Activated CD4-positive, alpha-beta T cell treated with anti-CD3 and anti-CD28 coated beads, Interleukin-10, Interleukin-2, amounts not matched to agents 100 ng/mL and 50 ng/mL, durations not matched to agents 16 hours and 8 hours (primary cell): ENCODE results near the gene PSPH.
"Not testable (repeated sequence)": the region's sequence is repeated elsewhere in the genome, so short reads cannot be mapped to it uniquely, and the experiment has no call there.

Source experiments
- DNase-seq: peaks from one replicate; pipeline ENCODE4 v3.0.0-alpha.2; 2020

The PSPH gene

DNA sequence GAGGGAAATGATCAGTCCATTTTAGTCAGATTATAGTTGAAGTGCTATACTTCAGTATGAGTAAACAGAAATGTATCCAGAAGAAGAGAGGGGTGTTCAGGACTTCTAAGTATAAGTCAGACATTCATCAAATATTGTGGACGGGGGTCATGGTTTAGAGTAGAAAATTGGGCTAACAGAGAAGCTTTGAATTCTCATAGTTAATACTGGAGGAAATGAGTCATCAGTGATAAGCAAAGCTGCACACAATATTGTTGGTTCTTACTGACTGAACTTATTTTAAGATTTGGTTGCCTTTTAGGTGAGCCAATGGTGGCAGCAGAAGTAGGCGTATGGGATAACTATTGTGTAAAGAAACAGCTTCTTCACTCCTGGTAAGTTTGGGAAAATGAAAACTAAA, 11.1 kb upstream of the PSPH start:
- DNase-seq, result peak; percentile 36

DNA sequence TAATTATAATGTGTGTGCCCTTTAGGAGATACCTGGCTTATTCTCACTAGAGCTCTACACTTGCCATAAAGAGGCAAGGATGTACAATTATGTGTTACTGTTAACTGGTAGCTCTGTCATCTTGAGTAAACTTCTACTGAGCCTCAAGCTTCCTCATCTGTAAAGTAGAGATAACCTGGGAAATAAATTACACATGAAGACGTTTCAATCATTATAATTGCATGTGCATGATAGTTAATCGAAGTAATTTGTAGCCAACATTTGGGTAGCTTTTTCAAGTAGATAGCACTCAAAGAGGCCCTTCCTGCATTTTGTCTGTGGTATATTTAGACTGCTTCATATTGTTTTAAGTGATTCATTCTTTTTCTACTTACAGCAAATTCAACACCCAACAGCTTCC, 2.7 kb upstream of the PSPH start:
- no peak for DNase-seq

DNA sequence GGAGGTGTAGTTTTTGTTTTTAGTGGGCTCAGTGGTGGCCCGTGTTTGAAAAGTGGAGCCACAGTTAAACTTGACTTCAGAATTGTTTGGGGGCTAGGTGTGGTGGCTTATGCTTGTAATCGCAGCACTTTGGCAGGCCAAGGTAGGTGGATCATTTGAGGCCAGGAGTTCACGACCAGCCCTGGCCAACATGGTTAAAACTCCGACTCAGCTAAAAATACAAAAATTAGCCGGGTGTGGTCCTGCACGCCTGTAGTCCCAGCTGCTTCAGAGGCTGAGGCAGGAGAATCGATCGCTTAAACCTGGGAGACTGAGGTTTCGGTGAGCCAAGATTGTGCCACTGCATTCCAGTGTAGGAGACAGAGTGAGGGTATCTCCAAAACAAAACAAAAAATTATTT, 2.1 kb upstream of the PSPH start:
- DNase-seq, result no peak

DNA sequence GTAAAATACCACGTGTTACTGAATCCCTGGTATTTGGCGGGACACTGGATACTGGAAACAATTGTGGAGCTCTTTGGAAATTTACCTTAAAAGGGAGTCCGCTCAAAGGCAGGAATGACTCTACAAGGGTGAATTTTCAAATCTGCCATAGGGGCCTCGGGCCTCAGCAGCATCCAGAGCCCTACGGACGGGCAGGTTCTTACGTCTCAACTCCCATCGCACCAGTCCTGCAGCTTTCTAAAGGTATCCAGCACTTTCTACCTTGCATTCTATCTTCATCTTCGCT, 248 bp downstream of the PSPH start:
- DNase-seq, result no peak

DNA sequence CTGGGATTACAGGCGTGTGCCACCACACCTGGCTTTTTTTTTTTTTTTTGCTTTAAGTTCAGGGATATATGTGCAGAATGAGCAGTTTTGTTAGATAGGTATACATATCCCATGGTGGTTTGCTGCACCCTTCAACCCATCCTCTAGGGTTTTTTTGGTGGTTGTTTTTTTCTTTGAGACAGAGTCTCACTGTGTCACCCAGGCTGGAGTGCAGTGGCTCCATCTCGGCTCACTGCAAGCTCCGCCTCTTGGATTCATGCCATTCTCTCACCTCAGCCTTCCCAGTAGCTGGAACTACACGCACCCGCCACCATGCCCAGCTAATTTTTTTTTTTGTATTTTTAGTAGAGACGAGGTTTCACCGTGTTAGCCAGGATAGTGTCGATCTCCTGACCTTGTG, 2.5 kb downstream of the PSPH start:
- peak; percentile 4 for DNase-seq

DNA sequence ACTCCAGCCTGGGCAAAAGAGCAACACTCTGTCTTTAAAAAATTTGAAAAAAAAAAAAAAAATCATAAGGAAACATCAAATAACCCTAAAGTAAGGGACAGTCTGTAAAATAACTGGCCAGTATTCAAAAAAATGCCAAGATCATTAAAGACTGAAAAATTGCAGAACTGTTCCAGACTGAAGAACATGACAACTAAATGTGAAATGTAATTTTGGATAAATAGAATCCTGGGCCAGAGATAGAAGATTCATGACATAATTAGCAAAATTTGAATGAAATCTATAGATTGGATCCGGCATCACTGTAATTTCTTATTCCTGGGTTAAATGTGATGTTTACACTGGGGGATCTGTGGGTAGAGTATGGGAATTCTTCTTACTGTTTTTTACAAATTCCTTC, 3.0 kb downstream of the PSPH start:
- no peak for DNase-seq

DNA sequence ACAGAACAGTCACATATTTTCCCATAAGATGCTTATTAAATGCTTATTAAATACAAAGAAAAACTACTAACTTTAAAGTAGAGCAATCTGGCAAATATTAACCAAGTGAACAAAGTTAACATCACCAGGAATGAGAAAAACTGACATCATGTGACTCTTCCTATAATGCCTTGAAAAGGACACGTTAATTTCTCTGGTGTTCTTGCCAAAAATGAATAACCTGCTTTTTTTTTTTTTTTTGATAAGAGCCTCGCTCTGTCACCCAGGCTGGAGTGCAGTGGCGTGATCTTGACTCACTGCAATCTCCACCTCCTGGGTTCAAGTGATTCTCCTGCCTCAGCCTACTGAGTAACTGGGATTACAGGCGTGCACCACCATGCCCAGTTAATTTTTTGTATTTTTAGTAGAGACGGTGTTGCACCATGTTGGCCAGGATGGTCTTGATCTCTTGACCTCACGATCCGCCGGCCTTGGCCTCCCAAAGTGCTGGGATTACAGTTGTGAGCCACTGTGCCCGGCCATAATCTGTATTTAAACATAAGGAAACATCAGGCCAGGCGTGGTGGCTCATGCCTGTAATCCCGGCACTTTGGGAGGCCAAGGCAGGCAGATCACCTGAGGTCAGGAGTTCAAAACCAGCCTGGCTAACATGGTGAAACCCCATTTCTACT, 3.7 kb downstream of the PSPH start:
- DNase-seq, result not testable (repeated sequence)

DNA sequence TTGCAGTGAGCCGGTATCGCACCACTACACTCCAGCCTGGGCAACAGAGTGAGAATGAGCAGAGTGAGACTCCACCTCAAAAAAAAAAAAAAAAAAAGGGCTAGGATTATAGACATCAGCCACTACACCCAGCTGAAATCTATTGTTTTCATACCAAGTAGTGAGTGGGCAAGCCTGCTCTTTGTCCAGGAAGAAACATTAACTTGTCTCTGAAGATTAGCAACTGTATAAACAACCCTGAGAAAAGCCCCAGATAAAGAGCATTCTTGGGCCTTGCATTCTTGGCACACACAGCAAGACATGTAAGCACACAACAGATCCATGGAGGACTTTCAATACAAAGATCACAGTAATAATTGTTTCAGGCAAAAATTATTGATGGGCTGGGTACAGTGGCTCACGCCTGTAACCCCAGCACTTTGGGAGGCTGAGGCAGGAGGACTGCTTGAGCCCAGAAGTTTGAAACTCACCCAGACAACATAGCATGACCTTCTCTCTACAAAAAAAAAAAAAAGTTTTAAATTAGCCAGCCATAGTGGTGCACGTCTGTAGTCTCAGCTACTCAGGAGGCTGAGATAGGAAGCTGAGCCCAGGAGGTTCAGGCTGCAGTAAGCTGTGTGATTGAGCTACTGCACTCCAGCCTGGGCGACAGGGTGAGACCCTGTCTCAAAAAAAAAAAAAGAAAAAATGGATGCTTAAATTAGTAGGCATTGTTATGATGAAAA, 4.4 kb downstream of the PSPH start:
- no peak for DNase-seq

DNA sequence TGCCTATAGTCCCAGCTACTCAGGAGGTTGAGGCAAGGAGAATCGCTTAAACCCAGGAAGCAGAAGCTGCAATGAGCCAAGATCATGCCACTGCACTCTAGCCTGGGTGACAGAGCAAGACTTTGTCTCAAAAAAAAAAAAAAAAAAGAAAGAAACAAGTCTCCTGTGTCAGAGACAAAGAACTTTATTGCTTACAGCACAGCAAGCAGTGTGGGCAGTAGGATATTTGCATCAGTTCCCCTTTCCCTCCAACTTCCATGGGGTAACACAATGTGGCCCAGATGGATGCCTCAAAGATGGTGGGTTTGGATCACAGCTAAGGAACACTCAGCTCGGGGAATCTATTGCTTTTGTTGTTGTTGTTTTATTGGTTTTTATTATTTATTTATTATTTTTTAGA, 5.5 kb downstream of the PSPH start:
- DNase-seq, result not testable (repeated sequence)

DNA sequence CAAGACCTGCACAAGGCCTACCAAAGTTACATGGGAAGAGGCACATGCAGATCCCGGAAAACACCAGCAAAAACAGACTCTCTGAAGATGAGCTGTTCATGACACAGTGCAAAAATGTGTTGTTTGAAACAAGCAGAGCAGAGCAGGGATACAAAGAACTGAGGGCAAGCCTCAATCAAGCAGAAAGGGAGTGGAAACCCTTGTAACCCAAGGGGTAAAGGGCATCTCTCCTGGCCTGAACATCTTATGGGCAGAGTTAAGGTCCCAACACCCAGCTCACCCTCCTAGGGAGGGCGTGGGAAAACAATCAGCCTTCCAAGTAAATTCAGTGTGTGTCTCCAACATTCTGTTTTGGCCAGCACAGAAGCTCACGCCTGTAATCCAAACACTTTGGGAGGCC, 10.5 kb downstream of the PSPH start:
- no peak for DNase-seq

DNA sequence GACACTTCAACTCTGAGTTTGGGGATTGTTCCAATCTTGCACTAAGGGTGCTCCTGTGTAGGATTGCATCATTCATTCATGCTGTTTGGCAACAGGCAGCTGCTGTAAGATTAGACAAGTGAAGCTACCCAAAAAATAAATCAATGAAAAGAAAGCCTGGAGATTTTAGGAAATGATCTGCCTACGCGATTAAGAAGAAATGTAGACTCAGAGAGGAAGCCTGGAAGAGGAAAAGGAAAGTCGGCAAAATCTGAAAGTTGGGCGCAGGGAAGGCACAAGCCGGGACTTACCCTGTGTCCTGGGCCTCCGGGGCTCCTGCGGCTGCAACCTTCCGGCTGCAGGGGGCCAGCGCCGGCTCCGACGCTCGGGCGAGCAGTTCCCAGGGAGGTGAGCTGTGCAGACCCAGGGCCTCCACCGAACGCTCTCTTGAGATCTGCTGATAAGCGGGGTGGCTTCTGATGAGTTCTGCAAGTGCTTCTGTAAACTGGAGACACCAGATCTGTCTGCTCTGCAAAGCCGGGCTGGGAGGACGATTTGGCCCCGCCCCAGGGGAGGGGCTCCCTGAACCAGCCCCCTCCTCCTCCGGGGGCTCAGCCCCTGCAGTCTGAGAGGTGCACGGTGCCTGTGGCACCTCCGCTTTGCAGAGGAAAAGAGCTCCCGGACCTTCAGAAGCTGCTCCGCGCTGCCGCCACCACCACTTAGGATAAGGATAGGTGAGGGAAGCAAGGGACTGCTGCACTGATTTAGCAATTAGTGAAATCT, 17.4 kb downstream of the PSPH start:
- DNase-seq, result peak; percentile 89

DNA sequence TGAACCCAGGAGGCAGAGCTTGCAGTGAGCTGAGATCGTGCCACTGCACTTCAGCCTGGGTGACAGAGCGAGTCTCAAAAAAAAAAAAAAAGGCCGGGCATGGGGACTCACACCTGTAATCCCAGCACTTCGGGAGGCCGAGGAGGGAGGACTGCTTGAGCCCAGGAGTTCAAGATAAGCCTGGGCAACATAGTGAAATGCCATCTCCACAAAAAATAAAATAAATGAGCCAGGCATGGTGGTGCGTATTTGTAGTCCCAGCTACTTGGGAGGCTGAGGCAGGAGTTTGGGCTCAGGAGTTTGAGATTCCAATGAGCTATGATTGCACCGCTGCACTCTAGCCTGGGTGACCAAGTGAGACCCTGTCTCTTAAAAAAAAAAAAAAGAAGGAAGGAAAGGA, 18.7 kb downstream of the PSPH start:
- not testable (repeated sequence) for DNase-seq

DNA sequence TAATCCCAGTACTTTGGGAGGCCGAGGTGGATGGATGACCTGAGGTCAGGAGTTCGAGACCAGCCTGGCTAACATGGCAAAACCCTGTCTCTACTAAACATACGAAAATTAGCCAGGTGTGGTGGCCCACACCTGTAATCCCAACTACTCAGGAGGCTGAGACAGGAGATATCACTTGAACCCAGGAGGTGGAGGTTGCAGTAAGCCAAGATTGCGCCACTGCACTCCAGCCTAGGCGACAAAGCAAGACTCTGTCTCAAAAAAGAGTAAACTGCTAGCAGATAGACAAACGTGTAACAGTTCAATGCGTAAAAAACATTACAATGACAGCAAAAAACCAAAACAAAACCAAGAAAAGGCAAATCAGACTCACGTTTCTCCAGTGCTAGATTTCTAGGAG, 19.7 kb downstream of the PSPH start:
- not testable (repeated sequence) for DNase-seq

DNA sequence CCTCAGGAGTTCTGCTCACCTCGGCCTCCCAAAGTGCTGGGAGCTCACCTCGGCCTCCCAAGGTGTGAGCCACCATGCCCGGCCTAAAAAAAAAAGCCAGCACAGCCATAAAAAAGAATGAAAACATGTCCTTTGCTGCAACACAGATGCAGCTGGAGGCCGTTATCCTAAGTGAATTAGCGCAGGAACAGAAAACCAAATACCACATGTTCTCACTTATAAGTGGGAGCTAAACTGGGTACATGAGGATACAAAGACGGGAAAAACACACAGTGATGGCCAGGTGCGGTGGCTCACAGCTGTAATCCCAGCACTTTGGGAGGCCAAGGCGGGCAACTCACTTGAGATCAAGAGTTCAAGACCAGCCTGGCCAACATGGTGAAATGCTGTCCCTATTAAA, 20.9 kb downstream of the PSPH start:
- no peak for DNase-seq

DNA sequence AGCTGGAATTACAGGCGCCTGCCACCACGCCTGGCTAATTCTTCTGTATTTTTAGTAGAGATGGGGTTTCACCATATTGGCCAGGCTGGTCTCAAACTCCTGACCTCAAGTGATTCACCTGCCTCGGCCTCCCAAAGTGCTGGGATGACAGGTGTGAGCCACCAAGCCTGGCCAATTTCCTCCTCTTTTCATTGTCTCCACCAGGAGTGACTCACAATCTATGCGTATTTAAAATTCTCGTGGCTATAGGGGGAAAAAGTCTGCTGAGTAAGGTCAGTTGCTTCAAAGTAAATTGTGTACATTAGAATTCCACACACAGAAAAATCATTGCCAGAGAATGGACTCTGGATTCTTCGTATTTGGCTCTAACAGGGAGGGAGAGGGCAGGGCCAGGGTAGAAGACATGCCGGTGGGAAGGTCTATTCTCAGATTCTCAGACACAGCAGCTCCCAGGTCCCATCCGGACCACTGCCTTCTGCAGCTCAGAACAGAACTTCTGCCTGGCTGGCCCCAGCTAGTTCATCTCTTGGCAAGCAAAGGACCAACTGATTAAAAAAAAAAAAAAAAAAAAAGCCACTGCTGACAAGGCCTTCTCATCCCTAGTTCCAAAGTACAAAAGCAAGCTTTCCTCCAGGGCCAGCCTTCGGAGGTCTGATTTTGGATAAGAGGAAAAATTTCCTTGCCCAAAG, 22.2 kb downstream of the PSPH start:
- DNase-seq, result no peak

DNA sequence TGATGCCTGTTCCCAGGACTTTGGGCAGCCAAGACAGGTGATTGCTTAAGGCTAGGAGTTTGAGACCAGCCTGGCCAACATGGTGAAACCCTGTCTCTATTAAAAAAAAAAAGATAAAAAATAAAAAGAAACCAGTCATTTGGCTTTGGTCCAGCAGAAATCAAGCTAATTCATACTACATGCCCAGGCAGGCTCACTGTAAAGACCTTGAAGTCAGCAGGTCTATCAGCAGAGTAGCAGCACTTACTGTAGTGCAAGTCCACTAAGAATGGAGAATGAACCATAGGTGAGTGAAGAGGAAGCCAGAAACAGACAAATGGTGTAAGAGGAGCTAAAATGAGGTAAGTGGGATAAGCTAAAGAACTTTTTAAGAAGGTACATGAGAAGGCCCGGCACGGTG, 24.7 kb downstream of the PSPH start:
- DNase-seq, result no peak

DNA sequence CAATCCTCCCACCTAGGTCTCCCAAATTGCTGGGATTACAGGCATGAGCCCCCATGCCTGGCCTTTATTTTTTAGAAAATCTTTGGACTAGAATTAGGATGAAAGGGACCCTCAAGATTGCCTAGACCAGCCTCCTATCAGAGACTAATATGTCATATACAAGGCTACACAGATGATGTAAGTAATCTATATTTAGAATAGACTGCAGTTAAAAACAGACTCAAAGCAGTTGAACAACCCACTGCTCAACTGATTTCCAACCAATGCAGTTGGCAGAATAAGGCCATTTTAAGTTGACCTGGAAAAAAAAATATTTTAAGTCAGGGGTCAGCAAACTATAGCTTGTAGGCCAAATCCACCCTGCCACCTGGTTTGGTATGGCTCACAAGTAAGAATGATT, 27.7 kb downstream of the PSPH start:
- DNase-seq, result no peak

DNA sequence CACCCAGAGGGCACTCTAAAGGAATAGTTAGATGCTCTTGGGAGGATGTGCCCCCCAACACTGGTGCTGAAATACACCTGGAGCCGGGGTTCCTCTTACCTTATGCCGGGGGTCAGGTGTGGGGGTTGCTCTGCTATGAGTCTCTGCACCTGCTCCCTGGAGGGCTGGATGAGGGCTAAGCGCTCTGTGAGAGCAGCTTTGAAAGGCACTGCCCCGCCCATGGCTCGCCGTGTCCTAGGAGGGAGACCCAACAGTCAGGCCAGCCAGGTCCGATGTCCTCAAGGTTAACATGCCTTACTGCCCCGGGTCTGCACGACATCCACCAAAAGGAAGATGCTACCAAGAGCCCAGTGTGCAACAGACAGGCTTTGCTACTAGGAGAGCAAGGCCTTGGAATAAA, 31.7 kb downstream of the PSPH start:
- DNase-seq, result no peak

DNA sequence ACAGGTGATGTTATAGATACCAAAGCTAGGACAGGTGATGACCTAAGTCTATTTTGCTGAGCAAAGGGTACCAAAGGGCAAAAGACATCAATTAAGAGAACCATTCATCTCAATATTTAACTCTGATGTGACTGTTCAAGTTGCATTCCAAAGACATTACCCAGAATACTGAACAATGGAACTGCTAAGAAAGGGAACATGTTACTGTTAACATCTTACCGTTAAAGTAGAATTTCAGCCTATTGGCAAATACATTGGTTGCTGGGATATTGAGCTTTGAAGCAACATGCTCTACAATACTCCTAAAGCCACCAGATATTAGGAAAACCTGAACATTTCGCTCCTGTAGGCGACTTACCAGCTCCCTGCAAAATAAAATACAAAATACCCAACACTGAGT, 34.2 kb downstream of the PSPH start:
- DNase-seq, result not testable (repeated sequence)

DNA sequence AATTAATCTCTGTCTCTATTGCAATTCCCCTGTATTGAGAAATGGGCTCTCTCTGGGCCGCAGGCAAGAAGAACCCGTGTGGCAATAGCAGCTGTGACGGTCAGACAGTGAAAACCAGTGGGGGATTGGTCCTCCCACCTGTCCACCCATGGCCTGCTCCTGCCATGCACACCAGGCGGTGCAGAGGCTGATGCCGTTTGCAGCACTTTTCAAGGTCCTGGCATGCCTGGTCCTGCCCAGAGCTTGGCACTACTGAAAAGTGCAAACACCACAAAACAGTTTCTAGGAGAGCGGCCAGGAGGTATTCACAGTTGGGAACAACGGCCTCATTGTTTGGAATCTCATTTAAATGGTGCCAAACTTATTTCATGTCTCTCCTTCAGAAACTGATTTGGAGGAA, 41.5 kb downstream of the PSPH start:
- DNase-seq, result no peak

DNA sequence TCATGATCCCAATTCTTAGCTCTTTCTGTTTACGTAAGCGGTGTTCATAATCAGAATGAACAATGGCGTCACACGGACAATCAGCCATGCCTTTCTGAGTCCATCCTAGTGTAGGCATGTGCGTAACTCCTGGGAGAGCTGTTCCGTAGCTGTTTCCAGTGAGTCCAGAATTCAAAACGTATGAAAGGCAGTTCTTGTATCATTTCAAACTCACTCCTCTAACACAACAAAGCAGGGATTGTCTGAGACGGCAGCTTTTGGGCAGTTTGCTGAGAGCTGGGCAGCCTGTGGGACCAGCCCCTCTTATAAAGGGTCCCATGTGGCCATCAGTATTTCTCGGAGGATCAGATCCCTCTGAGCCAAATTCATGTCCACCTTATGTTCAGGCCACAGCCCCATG, 43.4 kb downstream of the PSPH start:
- DNase-seq, result no peak

DNA sequence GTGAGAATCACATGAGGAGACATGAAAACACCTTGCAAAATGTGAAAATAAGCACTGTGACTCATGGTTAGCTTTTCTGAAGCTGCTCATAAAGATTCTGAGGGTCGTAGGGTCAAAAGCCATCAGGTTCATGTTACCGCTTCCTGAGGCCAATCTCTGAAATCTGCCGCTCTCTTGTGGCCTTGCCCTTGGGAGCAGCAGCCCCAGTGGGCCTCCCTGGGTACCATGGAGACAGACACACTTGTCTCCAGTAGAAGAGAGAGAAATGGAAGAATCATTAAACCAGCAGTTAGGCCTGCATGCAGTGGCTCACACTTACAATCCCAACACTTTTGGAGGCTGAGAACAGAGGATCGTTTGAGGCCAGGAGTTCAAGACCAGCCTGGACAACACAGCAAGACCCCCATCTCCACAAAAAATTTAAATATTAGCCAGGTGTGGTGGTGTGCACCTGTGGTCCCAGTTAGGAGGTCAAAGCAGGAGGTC, 44.0 kb downstream of the PSPH start:
- no peak for DNase-seq

DNA sequence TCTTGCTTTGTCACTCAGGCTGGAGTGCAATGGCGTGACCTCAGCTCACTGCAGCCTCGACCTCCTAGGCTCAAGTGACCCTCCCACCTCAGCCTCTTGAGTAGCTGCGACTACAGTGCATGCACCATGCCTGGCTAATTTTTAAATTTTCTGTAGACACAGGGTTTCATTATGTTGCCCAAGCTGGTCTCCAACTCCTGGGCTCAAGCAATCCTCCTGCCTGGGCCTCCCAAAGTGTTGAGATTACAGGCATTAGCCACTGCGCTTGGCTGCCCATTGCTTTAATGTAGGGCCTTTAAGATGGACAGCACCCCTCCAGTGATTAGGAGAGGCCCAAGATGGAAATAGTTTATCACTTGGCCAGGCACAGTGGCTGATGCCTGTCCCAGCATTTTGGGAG, 47.5 kb downstream of the PSPH start:
- DNase-seq, result no peak
